SHP77 (cell line): ENCODE measurements around the gene GRK6.
"Not testable (repeated sequence)": the region's sequence is repeated elsewhere in the genome, so short reads cannot be mapped to it uniquely, and the experiment has no call there.

Experiments
- DNase-seq, 2 experiments: peaks; one replicate each; lab custom pipeline; 2025; lab: John Stamatoyannopoulos, UW

Gene GRK6

DNA sequence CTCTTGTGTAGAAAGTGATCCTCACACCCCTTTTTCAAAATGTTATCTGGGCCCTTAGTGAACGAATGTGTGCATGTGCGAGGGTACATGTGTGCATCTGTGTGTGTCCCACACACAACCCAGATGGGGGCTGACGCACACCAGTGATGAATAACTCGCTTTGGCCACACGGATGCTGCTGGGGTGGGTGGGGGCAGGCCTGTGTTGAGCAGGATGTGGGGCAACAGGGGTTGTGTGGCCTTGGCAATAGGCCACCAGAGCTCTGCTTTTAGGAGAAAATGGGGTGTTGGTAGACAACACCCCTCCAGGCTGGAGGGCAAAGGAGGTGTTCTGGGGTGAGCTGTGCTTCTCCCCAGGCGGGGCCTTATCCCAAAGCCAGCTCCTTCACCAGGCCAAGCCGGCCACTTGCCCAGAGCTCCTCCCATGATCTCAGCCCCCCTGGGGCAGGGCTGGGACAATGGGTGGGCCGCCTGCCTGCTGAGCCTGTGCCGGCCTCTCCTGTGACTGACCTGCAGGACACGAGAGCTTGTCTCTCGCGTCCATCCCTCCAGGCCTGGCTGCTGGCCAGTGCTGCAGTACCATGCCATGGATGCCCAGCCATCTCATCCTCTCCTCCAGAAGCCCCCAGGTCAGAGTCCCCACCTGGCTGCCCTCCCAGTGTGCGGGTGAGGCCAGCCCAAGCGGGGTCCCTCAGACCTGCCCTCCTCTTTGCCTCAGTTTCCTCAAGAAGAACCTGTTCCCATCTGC, 45.3 kb downstream of the GRK6 start:
- no peak for DNase-seq

- DNase-seq = peak in 1 of 2 experiments; percentile 48
Observed at GRCh38 chr5:177472460-177473442, 46.3 kb downstream of the GRK6 start.

GRCh38 chr5:177473443-177474001, 47.0 kb downstream of the GRK6 start, which contains the start of gene DBN1:
TSS of gene DBN1 (minus strand) at chr5:177473634. CDS start at chr5:177473521, 113 bp downstream.
- peak in 1 of 2 experiments; percentile 44 for DNase-seq

GRCh38 chr5:177474002-177474476, 47.6 kb downstream of the GRK6 start:
- no peak for DNase-seq

DNA sequence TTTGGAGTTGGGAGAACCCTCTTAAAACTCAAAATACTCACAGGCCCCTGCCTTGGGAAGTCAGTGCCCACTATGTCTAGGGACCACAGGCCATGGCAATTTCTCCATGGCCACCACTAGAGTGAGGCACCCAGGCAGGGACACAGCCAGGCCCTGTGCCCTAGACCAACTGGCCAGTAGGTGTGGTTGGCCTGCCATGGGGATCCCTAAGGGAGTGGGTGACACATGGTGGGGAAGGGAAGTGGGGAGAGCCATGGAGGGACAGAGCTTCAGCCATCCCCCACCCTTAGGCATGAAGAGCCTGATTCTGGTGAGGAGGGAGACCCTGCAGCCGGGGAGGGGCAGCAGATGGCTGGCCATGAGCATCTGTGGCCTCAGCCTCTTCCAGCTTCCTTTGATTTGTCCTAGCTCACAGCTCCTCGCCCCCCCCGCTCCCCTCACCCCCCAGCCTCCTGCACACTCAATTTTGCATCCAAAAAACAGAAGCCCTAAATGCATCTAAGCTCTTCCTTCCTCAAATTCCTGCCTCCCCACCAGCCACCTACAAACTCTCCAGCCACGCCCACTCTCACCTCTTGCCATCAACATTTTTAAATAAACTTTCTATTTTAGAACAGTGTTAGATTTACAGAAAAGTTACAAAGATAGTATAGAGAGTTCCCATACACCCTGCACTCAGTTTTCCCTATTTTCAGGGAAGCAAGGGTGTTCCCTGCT, 48.5 kb downstream of the GRK6 start:
- DNase-seq = no peak

DNA sequence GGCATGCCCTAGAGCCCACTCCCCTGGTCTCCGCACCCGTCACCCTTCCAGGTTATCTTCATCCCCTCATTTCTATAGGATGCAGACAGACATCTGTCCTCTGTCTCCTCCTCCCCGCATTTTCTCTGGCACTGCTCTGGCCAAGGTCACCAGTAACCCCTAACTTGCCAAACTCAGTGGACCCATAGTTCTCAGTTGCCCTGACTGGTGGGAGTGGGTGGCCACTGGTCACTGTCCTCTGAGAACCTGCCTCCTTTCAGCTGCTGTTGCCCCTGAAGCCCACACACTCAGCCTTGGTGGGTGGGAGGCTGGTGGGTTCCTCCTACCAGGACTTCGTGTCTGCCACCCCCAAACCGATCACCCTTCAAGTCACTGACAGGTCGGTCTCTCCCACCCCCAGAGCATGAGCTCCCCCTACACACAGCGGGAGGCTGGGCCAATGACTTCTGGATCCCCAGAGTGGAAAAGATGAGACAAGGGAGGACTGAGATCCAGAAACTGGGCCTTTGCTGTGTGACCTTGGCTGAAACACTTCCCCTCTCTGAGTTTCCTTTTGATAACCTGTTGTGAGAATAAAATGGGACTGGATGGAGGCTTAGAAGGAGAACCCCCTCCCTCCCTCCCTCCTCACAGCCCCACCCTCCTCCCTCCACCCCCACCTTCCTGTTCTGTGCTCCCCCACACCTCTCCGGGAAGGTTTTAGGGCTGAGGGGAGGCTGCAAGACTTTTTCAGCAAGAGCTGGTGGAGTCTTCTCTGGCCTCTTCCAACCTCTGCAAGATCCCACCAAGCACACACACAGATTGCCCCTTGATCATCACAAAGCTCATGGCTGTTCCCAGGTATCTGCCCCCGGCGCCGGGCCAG, 49.3 kb downstream of the GRK6 start:
- no peak for DNase-seq

DNA sequence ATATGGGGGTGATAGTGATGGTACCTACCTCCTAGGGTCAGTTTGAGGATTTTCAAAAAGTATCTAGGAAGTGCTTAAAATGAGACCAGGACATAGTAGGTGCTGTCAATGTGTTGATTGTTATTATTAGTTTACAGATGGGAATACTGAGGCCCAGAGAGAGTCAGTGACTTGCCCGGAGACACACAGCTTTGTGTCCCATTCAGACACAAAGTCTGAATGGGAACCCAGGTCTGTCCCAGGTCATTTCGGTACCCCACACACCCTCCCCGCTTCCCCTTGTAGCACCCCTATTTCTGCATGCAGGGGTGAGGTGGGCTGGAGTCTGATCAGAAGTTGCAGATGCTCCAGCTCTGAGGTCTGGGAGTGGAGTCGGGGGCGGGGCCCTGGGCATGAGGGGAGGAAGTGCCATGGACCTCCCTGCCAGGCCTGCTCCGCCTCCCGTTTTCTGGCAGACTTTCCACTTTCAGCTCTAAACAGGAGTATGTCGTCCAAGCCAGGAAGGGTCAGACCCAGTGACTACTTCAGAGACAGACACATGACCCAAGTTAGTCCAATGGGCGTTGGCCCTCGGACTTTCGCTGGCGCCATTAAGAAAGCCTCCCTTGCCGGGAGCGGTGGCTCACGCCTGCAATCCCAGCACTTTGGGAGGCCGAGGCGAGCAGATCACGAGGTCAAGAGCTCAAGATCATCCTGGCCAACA, 50.2 kb downstream of the GRK6 start:
- no peak for DNase-seq

DNA sequence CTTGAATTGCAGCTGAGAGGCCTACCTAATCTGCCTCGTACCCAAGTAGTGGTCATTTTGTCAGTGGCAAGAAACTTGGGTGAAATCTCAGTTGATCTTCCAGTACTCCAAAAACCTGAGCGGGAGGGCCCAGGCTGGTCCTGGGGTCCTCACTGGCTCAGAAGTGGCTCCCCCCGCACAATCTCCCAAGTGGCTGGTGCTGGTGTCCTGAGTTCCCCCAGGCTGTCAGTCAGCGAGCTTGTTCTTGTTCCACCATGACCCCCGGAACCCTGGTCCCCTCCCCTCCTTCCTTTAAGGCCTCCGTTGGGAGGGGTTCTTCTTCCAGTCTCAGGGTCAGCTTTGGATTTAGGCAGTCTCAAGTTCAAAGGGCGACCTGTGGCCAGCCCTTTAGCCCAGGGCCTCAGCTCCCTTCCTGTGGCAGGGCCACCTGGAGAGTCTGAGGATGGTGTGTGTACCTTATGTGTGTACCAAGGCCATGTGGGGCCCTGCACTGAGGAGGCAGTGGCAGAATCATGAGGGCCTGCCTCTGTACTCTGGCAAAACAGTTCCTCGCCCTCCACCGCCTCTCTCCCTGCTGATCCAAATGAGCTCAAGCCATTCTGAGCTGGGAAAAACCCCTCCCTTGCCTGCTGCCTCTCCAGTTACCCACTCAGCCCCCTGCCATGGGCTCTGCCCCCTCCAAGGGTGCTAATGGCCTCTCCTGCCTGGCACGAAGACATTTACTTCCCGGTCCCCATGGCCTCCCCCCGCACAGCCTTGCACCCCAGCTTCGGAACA, 51.4 kb downstream of the GRK6 start:
- DNase-seq = no peak

- DNase-seq = peak; percentile 52 to 64
Observed at GRCh38 chr5:177478711-177479646, 52.5 kb downstream of the GRK6 start.

GRCh38 chr5:177479774-177480173, 53.3 kb downstream of the GRK6 start:
- DNase-seq = peak; percentile 38 to 39

- DNase-seq = no peak
Observed at GRCh38 chr5:177482359-177482795, 55.9 kb downstream of the GRK6 start.

GRCh38 chr5:177483042-177483441, 56.6 kb downstream of the GRK6 start:
- no peak for DNase-seq

GRCh38 chr5:177483994-177484901, 57.8 kb downstream of the GRK6 start:
- no peak for DNase-seq

DNA sequence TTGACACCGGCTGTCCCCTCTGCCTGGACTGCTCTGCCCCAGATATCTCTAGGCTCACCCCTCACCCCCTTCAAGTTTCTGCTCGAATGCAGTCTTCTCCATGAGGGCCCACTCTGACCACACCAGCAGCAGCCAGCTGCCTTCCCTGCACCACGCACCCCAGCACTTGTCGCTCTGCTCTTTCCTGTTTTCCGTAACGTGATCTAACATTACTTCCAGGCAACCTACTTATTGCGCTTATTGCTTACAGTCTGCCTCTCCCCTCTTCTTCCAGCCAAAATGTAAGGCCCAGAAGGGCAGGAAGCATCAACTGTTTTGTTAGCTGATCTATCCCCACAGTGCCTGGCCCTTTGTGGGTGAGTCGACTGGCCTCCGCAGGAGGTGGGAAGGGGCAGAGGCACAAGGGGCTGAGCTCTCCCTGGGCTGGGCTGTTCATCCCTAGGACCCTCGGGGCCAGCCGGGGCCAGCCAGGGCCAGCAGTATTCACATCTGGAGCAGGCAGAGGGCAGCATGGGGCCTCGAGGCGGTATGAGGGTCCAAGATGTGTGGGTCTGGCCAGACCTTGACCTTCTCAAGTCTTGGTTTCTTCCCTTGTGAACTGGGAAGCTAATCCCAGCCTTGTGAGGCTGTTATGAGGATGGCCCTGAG, 58.5 kb downstream of the GRK6 start:
- no peak for DNase-seq

GRCh38 chr5:177485753-177486152, 59.3 kb downstream of the GRK6 start:
- DNase-seq = not testable (repeated sequence)

- no peak for DNase-seq
Observed at GRCh38 chr5:177486256-177486655, 59.8 kb downstream of the GRK6 start.
